T47D (cell line): ENCODE measurements around the gene MLF2.

Experiments
- DNase-seq, 2 experiments: peaks; one replicate each; pipeline versions ENCODE4 v3.0.0 to v3.0.0-alpha.2; 2011 to 2012; ENCODE audit warnings: low read depth in 1 of 2, low spot score in 1 of 2
- JUND ChIP-seq: IDR thresholded peaks from 2 replicates; pipeline ENCODE4 v1.6.1; 2012; ENCODE audit warnings: low read depth
- in situ Hi-C: cut with HindIII; loops from 2 replicates; pipeline ENCODE4 v1.10.0; 2016; ENCODE audit warnings: low sequenced_read_pairs, low pct_unique_long_range_greater_than_20kb

MLF2 gene

GRCh38 chr12:6784296-6784695, 31.4 kb upstream of the MLF2 start:
- no peak for TF ChIP-seq JUND
- DNase-seq: no peak

GRCh38 chr12:6783828-6784227, 30.9 kb upstream of the MLF2 start:
- no peak for DNase-seq
- TF ChIP-seq JUND: no peak
- in situ Hi-C loops: no loop called here

More at GRCh38 chr12:6784296-6784695, 31.4 kb upstream of the MLF2 start:
- in situ Hi-C loops: no loop called here

- TF ChIP-seq JUND: no peak
- in situ Hi-C loops: no loop called here
- no peak for DNase-seq
Measured at GRCh38 chr12:6782850-6783566, 30.1 kb upstream of the MLF2 start.

GRCh38 chr12:6782119-6782518, 29.2 kb upstream of the MLF2 start:
- in situ Hi-C loops: no loop called here
- no peak for TF ChIP-seq JUND
- DNase-seq: no peak

GRCh38 chr12:6780573-6780972, 27.6 kb upstream of the MLF2 start:
- DNase-seq: no peak
- in situ Hi-C loops: no loop called here
- no peak for TF ChIP-seq JUND

GRCh38 chr12:6779708-6780432, 26.9 kb upstream of the MLF2 start:
- DNase-seq: no peak
- no peak for TF ChIP-seq JUND
- in situ Hi-C loops: no loop called here

- no peak for TF ChIP-seq JUND
- in situ Hi-C loops: no loop called here
- DNase-seq: peak; percentile 35 to 89
Measured at GRCh38 chr12:6778574-6779550, 25.9 kb upstream of the MLF2 start.

- in situ Hi-C loops: no loop called here
- DNase-seq: no peak
- TF ChIP-seq JUND: no peak
Measured at GRCh38 chr12:6778217-6778573, 25.3 kb upstream of the MLF2 start.

GRCh38 chr12:6777386-6777785, 24.4 kb upstream of the MLF2 start:
- in situ Hi-C loops: no loop called here
- no peak for DNase-seq
- TF ChIP-seq JUND: no peak

- TF ChIP-seq JUND: no peak
- in situ Hi-C loops: no loop called here
Measured at GRCh38 chr12:6775185-6776174, 22.5 kb upstream of the MLF2 start.

GRCh38 chr12:6774499-6775062, 21.6 kb upstream of the MLF2 start:
- no peak for DNase-seq
- in situ Hi-C loops: no loop called here
- no peak for TF ChIP-seq JUND

More at GRCh38 chr12:6775185-6776174, 22.5 kb upstream of the MLF2 start:
- DNase-seq: peak in 1 of 2 experiments; percentile 27
